Pancreas (tissue), 10 donors: ENCODE data around the gene BRSK2. TPM values are rescaled to one million over a fixed set of nuclear protein-coding genes. Genes with fewer than 3 reads are reported as not detected.

Experiments used
- ATAC-seq, 4 donors: fragments of 200-7000 bp; cut with Tn5 transposase; one replicate each; pipeline versions ENCODE4 v1.8.0 to v1.9.1; 2020; ENCODE audit warnings: mild to moderate bottlenecking in 4 of 4, moderate library complexity in 4 of 4
- DNase-seq, 6 donors: peaks; one replicate each; pipeline ENCODE4 v3.0.0-alpha.2; 2020
- FAIRE-seq: peaks from 2 replicates; lab custom pipeline; 2012; peaks lifted over from hg19 to GRCh38; lab: Jason Lieb, UNC
- H3K27ac ChIP-seq, 4 donors: fragments of 200-600 bp; sonication (generic); 1 replicate in 3 of 4; 2 replicates in 1 of 4; pipeline versions ENCODE4 v1.5.0 to v1.8.0; 2020
- H3K27me3 ChIP-seq, 4 donors: fragments of 200-600 bp; one replicate each; pipeline ENCODE4 v1.8.0; 2021
- H3K36me3 ChIP-seq, 3 donors: fragments of 200-600 bp; sonication (generic) in 1 of 3; one replicate each; pipeline versions ENCODE4 v1.5.0 to v1.8.0; 2020 to 2021
- H3K4me1 ChIP-seq, 3 donors: fragments of 200-600 bp; one replicate each; pipeline ENCODE4 v1.8.0; 2021
- H3K4me3 ChIP-seq, 4 donors: fragments of 200-600 bp; sonication (generic) in 2 of 4; one replicate each; pipeline versions ENCODE4 v1.5.0 to v1.8.0; 2020 to 2021
- H3K9me3 ChIP-seq, 4 donors: fragments of 200-600 bp; one replicate each; pipeline ENCODE4 v1.8.0; 2021
- WGBS, 2 donors: extraction: QIAGEN DNeasy Blood & Tissue Kit; methylation state at CpG; one replicate each; pipeline ENCODE4 v1.1.7; 2013; 5-methylcytosine and 5-hydroxymethylcytosine counted together
- intact Hi-C, 3 donors: fragments of 100-400 bp; cut with DNase I; formaldehyde crosslinking; loops; one replicate each; pipeline versions ENCODE4 v1.11.1 to v1.14.2; 2022
- polyA plus RNA-seq, 2 donors: library from polyadenylated mRNA; stranded (reverse); fragments of 200-250 nt; gene quantifications; one replicate each; pipeline ENCODE4 v1.2.3, GENCODE V29; 2013
- total RNA-seq, 6 donors: library from RNA; stranded (reverse); fragmentation: NEBNext Ultra II Directional in 4 of 6; extraction: Animal tissue kit (Norgen Biotek cat#: 25700) in 4 of 6; gene quantifications; one replicate each; pipeline versions ENCODE4 v1.2.1 to v1.2.4, GENCODE V29; 2021 to 2023
- TF ChIP-seq, protein P1 (sequence below), 4 donors: fragments of 200-600 bp; sonication (generic) in 3 of 4; IDR thresholded peaks; one replicate each; pipeline versions ENCODE4 v1.5.0 to v1.8.0; 2021; ENCODE audit warnings: antibody characterized with exemption in 4 of 4
- donor health status: healthy with polysubstance abuse.
- donor health status: DM: no; HTN: no; CAD: no; lungs with moderate emphysema.
- donor health status: DM: no; HTN: no; CAD: no.
- donor health status: control.
- donor health status: control.
- donor health status: Bipolar disorder and iron deficiency.
- donor health status: DM: yes; HTN: yes; CAD: no.
- donor health status: DM: no; HTN: no; CAD: no.
- donor health status: DM: no; HTN: no; CAD: no.
- donor health status: DM: yes; HTN: yes; CAD: no.

Gene BRSK2
- total and polyA plus RNA-seq, 8 donors, result 44.2 to 215 (median 70.9) TPM

DNA sequence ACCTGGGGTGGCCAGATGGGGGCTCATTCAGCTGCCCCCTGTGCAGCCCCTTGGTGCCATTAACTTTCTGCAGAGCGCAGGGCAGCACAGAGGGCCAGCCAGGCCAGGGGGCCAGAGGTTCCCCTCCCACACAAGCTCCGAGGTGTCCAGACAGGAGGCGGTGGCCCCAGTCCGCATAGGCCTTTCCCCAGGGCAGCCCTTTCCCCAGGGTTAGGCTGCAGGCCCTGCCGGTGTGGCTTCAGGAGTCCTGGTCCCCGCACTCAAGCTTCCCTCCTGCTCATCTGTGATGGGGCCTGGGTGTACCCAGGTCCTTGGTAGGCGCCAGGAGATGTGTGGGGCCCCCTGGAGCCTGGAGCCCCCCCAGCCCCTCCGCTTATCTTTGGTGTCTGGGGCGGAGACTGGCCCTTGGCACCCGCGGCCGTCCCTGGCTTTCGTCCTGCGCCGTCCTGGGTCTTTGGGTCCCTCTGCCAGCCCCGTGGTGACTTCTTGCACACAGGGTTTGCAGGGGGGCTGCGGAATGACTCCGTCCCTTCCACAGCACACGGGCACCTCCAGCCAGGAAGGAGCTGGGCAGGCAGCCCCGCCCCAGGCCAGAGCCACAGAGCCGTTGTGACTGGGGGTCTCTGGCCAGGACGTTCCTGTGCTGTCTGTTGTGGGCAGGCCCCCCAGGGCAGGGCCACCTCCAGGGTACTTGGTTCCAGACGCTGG, 8.9 kb downstream of the BRSK2 start:
- no peak overlapping the region for H3K27ac ChIP-seq
- H3K27me3 ChIP-seq, result no peaks in the 10 kb centered on the region
- H3K4me3 ChIP-seq, result no peak overlapping the region
- TF ChIP-seq, protein P1, sequence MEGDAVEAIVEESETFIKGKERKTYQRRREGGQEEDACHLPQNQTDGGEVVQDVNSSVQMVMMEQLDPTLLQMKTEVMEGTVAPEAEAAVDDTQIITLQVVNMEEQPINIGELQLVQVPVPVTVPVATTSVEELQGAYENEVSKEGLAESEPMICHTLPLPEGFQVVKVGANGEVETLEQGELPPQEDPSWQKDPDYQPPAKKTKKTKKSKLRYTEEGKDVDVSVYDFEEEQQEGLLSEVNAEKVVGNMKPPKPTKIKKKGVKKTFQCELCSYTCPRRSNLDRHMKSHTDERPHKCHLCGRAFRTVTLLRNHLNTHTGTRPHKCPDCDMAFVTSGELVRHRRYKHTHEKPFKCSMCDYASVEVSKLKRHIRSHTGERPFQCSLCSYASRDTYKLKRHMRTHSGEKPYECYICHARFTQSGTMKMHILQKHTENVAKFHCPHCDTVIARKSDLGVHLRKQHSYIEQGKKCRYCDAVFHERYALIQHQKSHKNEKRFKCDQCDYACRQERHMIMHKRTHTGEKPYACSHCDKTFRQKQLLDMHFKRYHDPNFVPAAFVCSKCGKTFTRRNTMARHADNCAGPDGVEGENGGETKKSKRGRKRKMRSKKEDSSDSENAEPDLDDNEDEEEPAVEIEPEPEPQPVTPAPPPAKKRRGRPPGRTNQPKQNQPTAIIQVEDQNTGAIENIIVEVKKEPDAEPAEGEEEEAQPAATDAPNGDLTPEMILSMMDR (IDR thresholded peaks at IDR 0.05), result no peak
- H3K9me3 ChIP-seq, result no peaks in the 10 kb centered on the region
- ATAC-seq (no peak), DNase-seq (peak in 2 of 6 donors; percentile 40 to 62), FAIRE-seq (no peak)
- intact Hi-C loops, result no loop called here
- no peaks in the 10 kb centered on the region for H3K36me3 ChIP-seq
- 80 to 86% methylated on average over 23 of the region's 23 CpGs for WGBS, 2 donors
- H3K4me1 ChIP-seq, result peaks cover 0 to 5% (median 4%) of the 10 kb centered on the region in 3 donors

DNA sequence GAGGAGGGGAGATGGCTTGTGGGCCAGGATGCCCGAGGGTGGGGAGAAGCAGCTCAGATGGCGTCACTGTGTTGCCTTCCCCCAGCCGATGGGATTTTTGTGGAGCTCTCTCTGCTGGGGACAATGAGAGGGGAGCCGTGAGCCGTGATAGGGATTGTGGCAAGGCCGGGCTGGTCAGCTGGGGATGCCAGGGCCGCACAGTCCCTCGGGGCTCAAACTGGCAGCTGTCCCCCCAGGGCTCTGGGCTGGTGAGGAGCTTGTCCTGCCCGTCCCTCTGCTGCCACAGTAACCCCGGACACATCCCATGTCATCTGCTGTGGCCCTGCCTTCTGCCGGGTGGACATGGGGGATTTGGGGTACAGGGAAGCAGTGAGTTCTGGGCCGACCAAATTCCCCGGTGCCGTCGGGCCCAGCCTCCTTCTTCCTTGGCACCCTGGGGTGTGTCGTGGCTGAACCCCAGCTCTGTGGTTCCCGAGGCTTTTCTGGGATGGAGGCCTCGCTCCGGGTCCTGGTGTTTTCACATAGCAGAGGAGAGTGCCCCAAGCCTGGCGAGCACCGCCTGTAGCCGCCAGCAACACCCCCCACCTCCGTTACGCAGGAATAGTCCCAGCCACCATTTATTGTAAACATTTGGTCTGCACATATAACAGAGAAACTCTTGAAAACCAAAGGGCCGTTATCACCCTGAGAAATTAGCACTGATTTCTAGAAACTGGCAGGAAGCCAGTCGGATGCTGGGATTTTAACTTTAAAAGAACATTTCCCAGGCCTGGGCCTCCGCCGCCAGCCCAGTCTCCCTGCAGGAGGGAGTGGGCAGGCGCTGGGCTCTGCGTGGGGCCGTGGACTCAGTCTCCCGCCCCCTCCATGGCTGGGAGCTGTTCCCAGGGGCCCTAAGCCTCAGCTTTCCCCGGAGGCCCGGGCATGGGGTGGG, 9.9 kb downstream of the BRSK2 start:
- no peak for FAIRE-seq
- intact Hi-C loops, result loop anchor here in 1 of 3 donors (5.0 kb wide), 1 partner anchor 53 kb away; no protein-coding TSS in a partner anchor
- TF ChIP-seq, protein P1 (IDR thresholded peaks at IDR 0.05), result no peak
- WGBS, 2 donors, result 63 to 74% methylated on average over 34 of the region's 34 CpGs
- Histone ChIP-seq H3K4me3 (no peak overlapping the region), H3K4me1 (peaks cover 0 to 5% (median 4%) of the 10 kb centered on the region in 3 donors), H3K9me3 (no peaks in the 10 kb centered on the region), H3K27ac (no peak overlapping the region), H3K27me3 (no peaks in the 10 kb centered on the region), H3K36me3 (no peaks in the 10 kb centered on the region)
- peak in 2 of 6 donors; percentile 18 to 65 for DNase-seq
- ATAC-seq, result no peak

DNA sequence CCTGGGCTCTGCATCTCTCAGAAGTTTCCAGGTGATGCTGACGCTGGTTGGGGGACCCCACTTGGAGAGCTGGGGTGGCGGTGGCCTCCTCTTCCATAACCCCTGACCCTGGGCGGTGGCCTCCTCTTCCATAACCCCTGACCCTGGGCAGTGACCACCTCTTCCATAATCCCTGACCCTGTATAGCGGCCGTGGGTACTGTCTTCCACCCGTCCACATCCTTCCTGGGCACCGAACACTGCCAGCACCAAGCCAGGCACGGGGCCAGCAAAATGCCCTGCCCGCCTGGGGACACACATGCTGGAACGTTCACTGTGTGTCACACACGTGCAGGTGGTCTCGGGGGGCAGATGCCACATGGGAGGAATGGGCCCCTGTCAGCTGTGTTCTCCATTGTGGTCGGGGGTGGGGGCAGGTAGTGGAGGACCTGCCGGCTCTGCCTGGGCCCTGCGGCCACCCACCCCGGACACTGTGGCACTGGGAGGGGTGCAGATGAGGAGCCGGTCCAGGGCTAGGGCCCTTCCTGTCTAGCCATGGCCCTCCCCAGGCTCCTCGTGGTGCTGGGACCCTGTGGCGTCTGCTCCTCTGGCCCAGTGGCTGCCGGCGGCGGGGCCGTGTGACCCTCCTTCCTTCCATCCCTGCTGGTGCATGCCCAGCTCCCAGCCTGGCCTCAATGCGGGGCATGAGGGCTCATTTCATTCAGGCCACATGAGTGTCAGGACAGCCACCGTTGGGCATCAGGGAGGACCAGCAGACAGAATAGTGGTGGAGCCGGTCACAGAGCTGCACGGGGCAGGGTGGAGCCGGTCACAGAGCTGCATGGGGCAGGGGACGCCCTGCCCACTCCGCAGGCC, 10.8 kb downstream of the BRSK2 start:
- DNase-seq (peak in 2 of 6 donors; percentile 48 to 70), ATAC-seq (no peak), FAIRE-seq (no peak)
- H3K27me3 ChIP-seq, result no peaks in the 10 kb centered on the region
- H3K4me1 ChIP-seq, result peaks cover 0 to 5% (median 4%) of the 10 kb centered on the region in 3 donors
- intact Hi-C loops, result loop anchor here in 1 of 3 donors (5.0 kb wide), 1 partner anchor 52 kb away; no protein-coding TSS in a partner anchor
- no peak overlapping the region for H3K27ac ChIP-seq
- WGBS, 2 donors, result 82 to 83% methylated on average over 29 to 30 of the region's 30 CpGs
- no peak overlapping the region for H3K4me3 ChIP-seq
- H3K36me3 ChIP-seq, result no peaks in the 10 kb centered on the region
- TF ChIP-seq, protein P1 (IDR thresholded peaks at IDR 0.05), result no peak
- no peaks in the 10 kb centered on the region for H3K9me3 ChIP-seq

DNA sequence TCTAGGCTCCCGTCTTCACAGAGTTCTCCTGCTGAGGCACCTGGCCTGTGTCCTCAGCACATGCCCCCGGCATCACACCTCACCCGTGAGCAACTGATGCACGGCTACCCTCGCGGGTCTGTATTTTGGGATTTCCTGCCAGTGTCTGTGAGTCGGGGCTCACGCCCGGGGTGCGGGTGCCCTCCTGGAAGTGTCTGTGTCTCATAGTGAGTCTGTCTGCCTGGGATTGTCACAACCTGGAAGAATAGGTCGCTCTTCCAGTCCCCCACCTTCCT, 11.4 kb downstream of the BRSK2 start:
- H3K4me3 ChIP-seq, result no peak overlapping the region
- DNase-seq, result peak in 1 of 6 donors; percentile 68
- WGBS, 2 donors, result 84 to 91% methylated on average over 11 of the region's 11 CpGs
- no peaks in the 10 kb centered on the region for H3K9me3 ChIP-seq
- no peaks in the 10 kb centered on the region for H3K27me3 ChIP-seq
- TF ChIP-seq, protein P1 (IDR thresholded peaks at IDR 0.05), result no peak
- H3K27ac ChIP-seq, result no peak overlapping the region
- no peaks in the 10 kb centered on the region for H3K36me3 ChIP-seq
- H3K4me1 ChIP-seq, result peaks cover 0 to 5% (median 4%) of the 10 kb centered on the region in 3 donors
- intact Hi-C loops, result loop anchor here in 1 of 3 donors (5.0 kb wide), 1 partner anchor 51 kb away; no protein-coding TSS in a partner anchor
- FAIRE-seq, result no peak
- ATAC-seq, result no peak
